Endometrium (tissue), 2 donors: ENCODE measurements around the gene CARNS1.

Source experiments
- FAIRE-seq: peaks from 2 replicates; lab custom pipeline; 2012; peaks lifted over from hg19 to GRCh38; lab: Jason Lieb, UNC
- donor health status: control.
- donor health status: control.

Gene CARNS1, protein sequence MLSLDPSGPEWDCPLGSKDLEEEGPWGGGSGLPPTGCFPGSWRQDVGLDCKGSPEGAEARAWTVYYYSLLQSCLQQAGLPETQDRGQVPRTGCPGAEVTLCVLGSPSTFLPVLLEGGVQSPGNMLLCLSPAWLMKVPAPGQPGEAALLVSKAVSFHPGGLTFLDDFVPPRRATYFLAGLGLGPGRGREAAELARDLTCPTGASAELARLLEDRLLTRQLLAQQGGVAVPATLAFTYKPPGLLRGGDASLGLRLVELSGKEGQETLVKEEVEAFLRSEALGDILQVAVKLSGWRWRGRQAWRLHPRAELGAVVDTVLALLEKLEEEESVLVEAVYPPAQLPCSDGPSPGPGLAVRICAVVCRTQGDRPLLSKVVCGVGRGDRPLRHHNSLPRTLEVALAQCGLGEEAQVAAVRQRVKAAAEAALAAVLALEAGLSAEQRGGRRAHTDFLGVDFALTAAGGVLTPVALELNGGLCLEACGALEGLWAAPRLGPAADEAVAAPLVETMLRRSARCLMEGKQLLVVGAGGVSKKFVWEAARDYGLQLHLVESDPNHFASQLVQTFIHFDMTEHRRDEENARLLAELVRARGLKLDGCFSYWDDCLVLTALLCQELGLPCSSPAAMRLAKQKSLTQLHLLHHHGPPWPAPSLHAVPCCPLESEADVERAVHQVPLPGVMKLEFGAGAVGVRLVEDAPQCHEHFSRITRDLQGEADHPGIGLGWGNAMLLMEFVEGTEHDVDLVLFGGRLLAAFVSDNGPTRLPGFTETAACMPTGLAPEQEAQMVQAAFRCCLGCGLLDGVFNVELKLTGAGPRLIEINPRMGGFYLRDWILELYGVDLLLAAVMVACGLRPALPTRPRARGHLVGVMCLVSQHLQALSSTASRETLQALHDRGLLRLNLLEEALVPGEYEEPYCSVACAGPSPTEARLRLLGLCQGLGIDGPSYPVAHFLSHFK

GRCh38 chr11:67415501-67416304, at the start of gene CARNS1:
Gene CARNS1 (plus strand): TSS chr11:67415678. CDS start chr11:67416200, 522 bp downstream.
- FAIRE-seq, result no peak

- no peak for FAIRE-seq
Measured at GRCh38 chr11:67365736-67366444, 49.6 kb upstream of the CARNS1 start.

- FAIRE-seq, result no peak
Measured at GRCh38 chr11:67366546-67366945, 48.9 kb upstream of the CARNS1 start.

- no peak for FAIRE-seq
Measured at GRCh38 chr11:67366961-67367760, 48.3 kb upstream of the CARNS1 start.

GRCh38 chr11:67367761-67368227, 47.7 kb upstream of the CARNS1 start:
- FAIRE-seq, result no peak

DNA sequence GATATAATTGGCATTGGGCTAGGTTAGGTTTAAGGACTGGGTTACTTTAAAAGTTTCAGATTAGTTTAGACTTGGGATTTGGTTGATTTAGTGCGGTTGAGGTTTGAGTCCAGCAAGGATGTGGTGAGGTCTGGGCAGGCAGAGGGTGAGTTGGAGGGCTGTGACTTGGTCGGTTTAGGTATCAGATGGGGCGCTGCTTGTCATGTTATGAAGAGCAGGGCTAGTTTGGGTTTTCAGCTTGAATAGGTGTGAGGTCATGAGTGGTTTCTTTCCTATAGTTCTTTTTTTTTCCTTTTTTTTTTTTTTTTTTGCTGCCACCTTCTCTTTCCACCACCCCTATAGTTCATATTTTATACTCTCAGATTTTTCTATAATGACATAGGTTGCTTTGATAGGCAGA, 46.9 kb upstream of the CARNS1 start:
- FAIRE-seq, result no peak

- no peak for FAIRE-seq
Measured at GRCh38 chr11:67369275-67369674, 46.2 kb upstream of the CARNS1 start.

DNA sequence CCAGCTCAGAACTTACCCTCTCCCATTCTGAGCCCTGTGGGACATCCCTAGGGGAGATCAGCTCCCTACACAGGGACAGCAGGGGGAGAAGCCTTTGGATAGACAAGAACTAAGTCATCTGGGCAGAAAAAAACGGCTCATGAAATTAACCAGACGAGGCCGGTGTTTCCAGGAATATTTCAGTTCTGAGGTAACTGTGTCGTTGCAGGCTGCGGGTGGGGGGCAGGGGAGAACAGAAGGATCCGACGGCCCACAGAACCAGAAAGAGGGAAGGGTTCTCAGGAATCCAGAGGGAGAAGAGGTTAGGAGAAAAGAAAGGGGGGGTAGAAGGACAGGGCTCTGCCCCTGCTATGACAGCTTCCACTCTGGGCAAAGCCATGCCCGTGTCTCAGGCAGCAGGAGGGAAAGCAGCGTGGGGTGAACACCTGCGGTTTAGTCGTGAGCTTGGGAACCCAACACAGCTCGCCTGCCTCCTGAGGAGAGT, 45.6 kb upstream of the CARNS1 start:
- FAIRE-seq, result no peak

GRCh38 chr11:67370351-67371076, 45.0 kb upstream of the CARNS1 start:
- no peak for FAIRE-seq

- no peak for FAIRE-seq
Measured at GRCh38 chr11:67371189-67371910, 44.1 kb upstream of the CARNS1 start.

- no peak for FAIRE-seq
Measured at GRCh38 chr11:67371911-67372320, 43.6 kb upstream of the CARNS1 start.

GRCh38 chr11:67372321-67372992, 43.0 kb upstream of the CARNS1 start:
- FAIRE-seq, result no peak

DNA sequence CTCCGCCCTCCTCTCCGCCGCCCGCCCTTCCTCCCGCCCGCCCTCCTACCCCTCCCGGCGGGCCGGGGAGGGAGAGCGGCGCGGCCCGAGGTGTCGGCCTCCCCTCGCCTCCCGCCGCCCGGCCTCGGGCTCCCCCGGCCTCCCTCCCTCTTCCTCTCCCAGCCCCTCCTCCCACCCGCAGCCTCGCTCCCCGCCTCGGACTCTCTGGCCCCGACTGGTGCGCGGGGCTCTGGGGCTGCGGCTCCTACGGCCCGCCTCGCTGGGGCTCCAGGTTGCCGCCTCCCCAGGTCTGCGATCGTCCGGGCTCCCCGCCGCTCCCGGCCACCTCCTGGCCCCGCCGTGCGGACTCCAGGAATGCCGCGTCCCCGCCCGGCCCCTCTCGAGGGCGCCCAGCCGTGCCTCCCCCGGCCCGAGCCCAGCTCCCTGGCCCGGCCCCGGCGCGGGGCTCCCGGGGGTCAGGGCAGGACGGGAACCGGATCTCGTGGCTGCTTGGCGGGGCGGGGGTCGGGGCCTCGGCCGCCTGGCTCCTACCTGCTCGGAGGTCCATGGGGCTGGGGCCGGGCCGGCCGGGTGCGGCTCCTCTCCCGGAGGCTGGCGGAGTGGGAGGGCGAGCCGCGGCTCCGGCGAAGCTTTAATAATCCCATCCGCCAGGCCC, 42.4 kb upstream of the CARNS1 start, which contains the start of gene CLCF1:
CLCF1 (minus strand) TSS at position 606 of the 655 bp plus-strand sequence; CDS start at position 547, 59 bp downstream.
- FAIRE-seq, result no peak

DNA sequence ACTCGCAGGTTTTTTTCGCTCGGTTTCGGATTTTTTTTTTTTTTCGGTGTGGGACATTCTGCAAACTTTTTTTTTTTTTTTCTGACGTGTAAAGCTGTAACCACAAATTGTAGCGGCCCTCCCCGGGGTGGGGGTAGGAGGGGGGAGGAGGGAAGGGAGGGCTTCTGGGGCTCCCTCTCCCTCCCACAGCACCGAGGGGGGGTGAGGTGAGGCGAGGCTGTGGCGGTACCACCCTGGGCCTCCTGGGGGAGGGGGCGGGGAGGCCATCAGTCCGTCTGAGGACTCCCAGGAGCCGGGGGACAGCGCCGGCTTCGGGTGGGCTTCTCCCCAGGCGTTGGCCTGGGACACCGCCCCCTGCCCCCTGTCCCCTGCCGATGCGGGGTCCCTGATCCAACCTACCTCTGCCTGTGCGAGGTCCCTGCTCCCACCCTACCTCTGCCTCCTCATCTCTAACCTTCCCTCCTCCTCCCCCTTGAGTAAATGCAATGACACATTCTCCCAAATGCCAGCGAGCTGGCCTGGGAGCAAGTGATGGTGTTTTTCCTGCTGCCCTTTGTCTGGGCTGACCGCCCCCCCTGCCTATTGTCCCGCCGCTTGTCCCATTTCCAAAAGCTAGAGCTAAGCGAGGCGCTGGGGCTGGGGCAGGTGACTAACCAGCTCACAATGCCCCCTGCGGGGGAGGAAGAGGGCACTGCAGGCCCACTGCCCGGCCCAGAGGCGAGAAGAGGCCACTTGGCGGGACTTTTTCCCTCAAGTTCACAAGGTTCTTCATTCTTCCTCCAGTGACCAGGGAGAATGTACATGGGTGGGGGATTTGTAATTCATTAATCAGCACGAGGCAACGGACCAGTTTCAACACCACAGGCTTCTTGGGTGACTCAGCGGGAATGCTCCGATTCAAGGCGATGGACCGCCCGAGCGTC, 41.6 kb upstream of the CARNS1 start:
- FAIRE-seq, result no peak

DNA sequence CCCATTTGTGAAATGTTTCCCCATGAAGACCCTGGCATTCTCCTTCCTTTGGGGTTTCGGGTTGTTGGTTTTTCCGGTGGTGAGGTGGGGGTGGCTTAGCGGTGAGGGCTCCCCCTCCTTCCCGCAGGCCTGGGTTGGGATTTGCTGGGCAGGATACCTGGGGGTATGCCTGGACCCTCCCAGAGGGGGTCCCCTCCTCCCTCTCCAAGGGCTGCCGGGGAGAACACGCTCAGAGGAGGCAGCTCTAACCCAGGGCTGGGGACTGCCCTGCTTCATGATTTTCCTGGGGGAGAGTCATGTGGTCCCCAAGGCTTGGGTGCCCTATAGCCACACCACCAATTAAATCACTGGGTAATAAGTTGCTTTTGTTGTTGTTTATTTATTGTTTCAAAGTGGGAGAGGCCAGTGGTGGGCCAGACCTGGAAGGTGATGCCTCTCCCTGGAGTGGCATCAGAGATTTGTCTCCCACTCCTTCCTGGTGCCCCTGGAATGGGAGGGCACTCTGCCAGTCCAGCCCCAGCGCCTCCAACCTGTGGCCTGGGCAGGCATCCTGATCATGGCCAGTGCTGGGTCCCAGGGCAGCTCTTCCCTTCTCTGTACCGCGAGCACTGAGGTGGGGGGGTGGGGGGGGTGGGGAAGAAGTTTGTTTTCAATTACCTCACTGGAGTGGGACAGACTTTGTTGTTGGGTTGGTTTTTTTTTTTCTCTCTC, 40.8 kb upstream of the CARNS1 start:
- no peak for FAIRE-seq
